Measurements from ENCODE around the gene ARHGAP33.

GRCh38 chr19:35766571-35767104, 8.7 kb upstream of the ARHGAP33 start:
- TF ChIP-seq CTCF (conservative IDR thresholded peaks at IDR 0.05; ENCODE audit: low read depth, low read length): no peak
- TF ChIP-seq FOS (IDR thresholded peaks at IDR 0.05; ENCODE audit: low read depth, low read length): no peak

Data from IMR-90 (cell line).